Mesenchymal stem cell (in vitro differentiated cells and primary cell): Measurements from ENCODE around the gene CELA3B.
"Not testable (repeated sequence)": the region's sequence is repeated elsewhere in the genome, so short reads cannot be mapped to it uniquely, and the experiment has no call there.

Source experiments
- DNase-seq: peaks from one replicate; pipeline ENCODE4 v3.0.0-alpha.2; 2013
- H2AFZ ChIP-seq: one replicate; pipeline ENCODE4 v1.6.1; 2013; ENCODE audit warnings: low read depth, mild to moderate bottlenecking, control low read depth, inconsistent platforms, low read length, moderate library complexity
- H2AK5ac ChIP-seq: 2 replicates; pipeline ENCODE4 v1.6.1; 2013; ENCODE audit warnings: low read length, moderate library complexity, mild to moderate bottlenecking, inconsistent platforms; ENCODE audit not compliant: severe bottlenecking
- H2BK120ac ChIP-seq: one replicate; pipeline ENCODE4 v1.6.1; 2013; ENCODE audit warnings: low read depth, mild to moderate bottlenecking, inconsistent platforms, low read length, moderate library complexity
- H2BK12ac ChIP-seq, 2 experiments: one replicate each; pipeline ENCODE4 v1.6.1; 2013; ENCODE audit warnings: inconsistent platforms in 2 of 2, low read length in 2 of 2, mild to moderate bottlenecking in 2 of 2, moderate library complexity in 2 of 2, control low read depth in 1 of 2
- H2BK15ac ChIP-seq: one replicate; pipeline ENCODE4 v1.6.1; 2013; ENCODE audit warnings: mild to moderate bottlenecking, low read depth, inconsistent platforms; ENCODE audit not compliant: poor library complexity, severe bottlenecking
- H2BK5ac ChIP-seq: 2 replicates; pipeline ENCODE4 v1.6.1; 2013; ENCODE audit warnings: low read depth, mild to moderate bottlenecking, low read length, control low read depth, inconsistent platforms; ENCODE audit not compliant: poor library complexity, severe bottlenecking
- H3K14ac ChIP-seq, 2 experiments: one replicate each; pipeline ENCODE4 v1.6.1; 2013; ENCODE audit warnings: inconsistent platforms in 2 of 2, low read length in 2 of 2, control low read depth in 1 of 2, mild to moderate bottlenecking in 1 of 2, moderate library complexity in 1 of 2
- H3K18ac ChIP-seq, 2 experiments: one replicate each; pipeline ENCODE4 v1.6.1; 2013; ENCODE audit warnings: inconsistent platforms in 2 of 2, low read length in 2 of 2, control low read depth in 1 of 2, low read depth in 1 of 2, mild to moderate bottlenecking in 1 of 2
- H3K23ac ChIP-seq, 2 experiments: one replicate each; pipeline ENCODE4 v1.6.1; 2013; ENCODE audit warnings: inconsistent platforms in 2 of 2, low read length in 2 of 2, mild to moderate bottlenecking in 2 of 2, moderate library complexity in 2 of 2, control low read depth in 1 of 2
- H3K27ac ChIP-seq: 2 replicates; pipeline ENCODE4 v1.5.1; 2013; ENCODE audit warnings: mild to moderate bottlenecking, moderate library complexity, low read length, control low read depth, inconsistent platforms; ENCODE audit not compliant: poor library complexity, severe bottlenecking
- H3K27me3 ChIP-seq, 2 experiments: 2 replicates each; pipeline versions ENCODE4 v1.6.1 to v1.7.0; 2013; ENCODE audit warnings: low read length in 2 of 2, mild to moderate bottlenecking in 2 of 2, moderate library complexity in 2 of 2, control low read depth in 1 of 2, inconsistent platforms in 1 of 2; ENCODE audit not compliant: control insufficient read depth in 1 of 2, insufficient read depth in 1 of 2
- H3K36me3 ChIP-seq, 2 experiments: 2 replicates each; pipeline versions ENCODE4 v1.6.1 to v1.7.0; 2013; ENCODE audit warnings: low read length in 2 of 2, control low read depth in 1 of 2, inconsistent platforms in 1 of 2, low read depth in 1 of 2, mild to moderate bottlenecking in 1 of 2; ENCODE audit not compliant: insufficient read depth in 2 of 2, control insufficient read depth in 1 of 2
- H3K4ac ChIP-seq, 2 experiments: one replicate each; pipeline ENCODE4 v1.6.1; 2013; ENCODE audit warnings: inconsistent platforms in 2 of 2, low read length in 2 of 2, mild to moderate bottlenecking in 2 of 2, moderate library complexity in 2 of 2, control low read depth in 1 of 2, low read depth in 1 of 2
- H3K4me1 ChIP-seq: 2 replicates; pipeline ENCODE4 v1.6.1; 2013; ENCODE audit warnings: low read depth, low read length, control low read depth; ENCODE audit not compliant: control insufficient read depth, insufficient read depth
- H3K4me2 ChIP-seq: 2 replicates; pipeline ENCODE4 v1.6.1; 2013; ENCODE audit warnings: low read length, mild to moderate bottlenecking, inconsistent platforms; ENCODE audit not compliant: poor library complexity, severe bottlenecking
- H3K4me3 ChIP-seq, 2 experiments: 2 replicates each; pipeline versions ENCODE4 v1.5.1 to v1.7.0; 2013; ENCODE audit warnings: low read length in 2 of 2, mild to moderate bottlenecking in 2 of 2, control low read depth in 1 of 2, low read depth in 1 of 2; ENCODE audit not compliant: insufficient read depth in 1 of 2
- H3K79me1 ChIP-seq: replicated peaks from 2 replicates; pipeline ENCODE4 v1.6.1; 2013; ENCODE audit warnings: mild to moderate bottlenecking, control low read depth, low read length, inconsistent platforms; ENCODE audit not compliant: poor library complexity, severe bottlenecking
- H3K9ac ChIP-seq: 2 replicates; pipeline ENCODE4 v1.7.0; 2013; ENCODE audit warnings: mild to moderate bottlenecking, low read length, moderate library complexity
- H3K9me3 ChIP-seq: 2 replicates; pipeline ENCODE4 v1.7.0; 2013; ENCODE audit warnings: mild to moderate bottlenecking, low read length; ENCODE audit not compliant: control insufficient read depth
- H4K8ac ChIP-seq: one replicate; pipeline ENCODE4 v1.6.1; 2013; ENCODE audit warnings: inconsistent platforms, mild to moderate bottlenecking, low read length, moderate library complexity
- H4K91ac ChIP-seq: one replicate; pipeline ENCODE4 v1.6.1; 2013; ENCODE audit warnings: mild to moderate bottlenecking, low read length, inconsistent platforms
- WGBS: methylation state at CpG from one replicate; pipeline ENCODE4 v1.1.7; 2013; ENCODE audit warnings: mixed read lengths; 5-methylcytosine and 5-hydroxymethylcytosine counted together

Gene CELA3B

GRCh38 chr1:21975296-21975695 lies 1.5 kb upstream of the CELA3B start:
- H3K9ac ChIP-seq, H3K27me3 ChIP-seq, H3K4me3 ChIP-seq, H3K27ac ChIP-seq, H3K4me1 ChIP-seq, H4K91ac ChIP-seq, DNase-seq, H2BK5ac ChIP-seq, H2AFZ ChIP-seq, H3K36me3 ChIP-seq, H2BK120ac ChIP-seq, H2AK5ac ChIP-seq, H3K79me1 ChIP-seq, H3K4ac ChIP-seq, H3K14ac ChIP-seq, H3K9me3 ChIP-seq, H2BK12ac ChIP-seq, H3K23ac ChIP-seq, H3K18ac ChIP-seq, H2BK15ac ChIP-seq, H3K4me2 ChIP-seq, H4K8ac ChIP-seq: not testable (repeated sequence)
- 89% methylated on average over 5 of the region's 9 CpGs for WGBS

GRCh38 chr1:21978209-21978608 lies 1.4 kb downstream of the CELA3B start:
- not testable (repeated sequence) for H3K36me3 ChIP-seq, H2BK12ac ChIP-seq, H3K4me1 ChIP-seq, H3K9me3 ChIP-seq, H2AK5ac ChIP-seq, H2BK120ac ChIP-seq, DNase-seq, H3K18ac ChIP-seq, H3K14ac ChIP-seq, H3K27me3 ChIP-seq, H3K4me3 ChIP-seq, H2BK15ac ChIP-seq, H3K4me2 ChIP-seq, H3K4ac ChIP-seq, H3K79me1 ChIP-seq, H4K91ac ChIP-seq, H4K8ac ChIP-seq, H2AFZ ChIP-seq, H2BK5ac ChIP-seq, H3K27ac ChIP-seq, H3K9ac ChIP-seq, H3K23ac ChIP-seq
- WGBS: 86% methylated on average over 11 of the region's 11 CpGs

GRCh38 chr1:21980515-21981220 lies 3.8 kb downstream of the CELA3B start:
- 64% methylated on average over 19 of the region's 21 CpGs for WGBS
- DNase-seq, H3K9me3 ChIP-seq, H3K36me3 ChIP-seq, H3K4me1 ChIP-seq, H4K91ac ChIP-seq, H2AFZ ChIP-seq, H2BK5ac ChIP-seq, H3K4ac ChIP-seq, H3K18ac ChIP-seq, H3K27me3 ChIP-seq, H2BK120ac ChIP-seq, H3K27ac ChIP-seq, H3K14ac ChIP-seq, H2BK15ac ChIP-seq, H4K8ac ChIP-seq, H3K4me2 ChIP-seq, H3K23ac ChIP-seq, H2AK5ac ChIP-seq, H3K79me1 ChIP-seq, H3K4me3 ChIP-seq, H2BK12ac ChIP-seq, H3K9ac ChIP-seq: not testable (repeated sequence)

- H3K4me1 ChIP-seq, H4K91ac ChIP-seq, H4K8ac ChIP-seq, H3K79me1 ChIP-seq, H2BK15ac ChIP-seq, H3K27ac ChIP-seq, H3K36me3 ChIP-seq, H2BK12ac ChIP-seq, H3K27me3 ChIP-seq, H3K18ac ChIP-seq, H3K4me2 ChIP-seq, H2AK5ac ChIP-seq, H3K14ac ChIP-seq, H3K4ac ChIP-seq, H3K4me3 ChIP-seq, DNase-seq, H2BK5ac ChIP-seq, H3K23ac ChIP-seq, H2AFZ ChIP-seq, H2BK120ac ChIP-seq, H3K9ac ChIP-seq, H3K9me3 ChIP-seq: not testable (repeated sequence)
- 93% methylated on average over 4 of the region's 4 CpGs for WGBS
Measured at GRCh38 chr1:21981253-21981652, 4.4 kb downstream of the CELA3B start.
